Activated effector memory CD4-positive, alpha-beta T cell treated with Interleukin-2 at 50 U/mL for 16 hours (primary cell): ENCODE measurements around the gene FOLR2.
"Not testable (repeated sequence)": the region's sequence is repeated elsewhere in the genome, so short reads cannot be mapped to it uniquely, and the experiment has no call there.

Source experiments
- DNase-seq: peaks from one replicate; pipeline ENCODE4 v3.0.0-alpha.2; 2020

The FOLR2 gene

DNA sequence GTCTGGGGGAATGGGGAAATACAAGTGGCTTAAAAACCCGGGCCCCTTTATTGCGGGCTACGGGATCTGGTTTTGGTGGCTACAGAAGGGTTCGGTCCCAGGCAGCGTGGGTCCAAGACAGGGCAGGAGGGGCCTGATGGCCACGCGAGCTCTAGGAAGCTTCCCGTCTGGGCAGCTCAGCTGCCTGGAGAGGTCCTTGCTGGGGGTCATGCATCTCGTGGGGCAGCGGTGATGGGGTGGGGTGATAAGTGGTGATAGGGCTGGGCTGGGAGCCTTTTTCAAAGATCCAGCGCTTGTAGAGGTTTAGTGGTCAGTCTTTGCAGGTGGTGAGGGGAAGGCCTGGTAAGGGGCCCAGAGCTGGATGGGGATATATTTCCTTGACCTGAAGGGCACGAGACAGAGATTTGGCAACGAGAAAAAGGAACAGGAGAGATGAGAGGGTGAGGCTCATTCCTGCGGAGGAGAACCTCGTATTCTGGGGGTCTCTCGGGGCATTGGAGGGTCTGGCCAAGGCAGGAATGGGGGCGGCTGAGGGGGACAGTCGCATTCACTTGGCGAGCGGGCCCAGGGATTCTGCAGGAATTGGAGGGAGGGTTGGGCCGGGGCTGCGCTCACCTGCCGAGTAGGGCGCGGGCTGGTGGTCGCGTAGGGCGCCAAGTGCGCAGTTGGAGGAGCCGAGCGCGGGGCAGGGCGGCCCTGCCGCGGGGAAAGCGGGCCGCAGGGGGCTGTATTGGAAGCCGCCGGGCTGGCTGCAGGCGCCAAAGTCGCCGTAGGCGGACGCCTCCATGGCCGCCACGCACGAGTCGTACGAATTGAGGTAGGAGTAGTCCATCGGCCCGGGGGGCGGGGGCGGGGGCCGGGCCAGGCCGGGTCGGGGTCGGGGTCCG lies 26.8 kb downstream of the FOLR2 start:
- DNase-seq: no peak

DNA sequence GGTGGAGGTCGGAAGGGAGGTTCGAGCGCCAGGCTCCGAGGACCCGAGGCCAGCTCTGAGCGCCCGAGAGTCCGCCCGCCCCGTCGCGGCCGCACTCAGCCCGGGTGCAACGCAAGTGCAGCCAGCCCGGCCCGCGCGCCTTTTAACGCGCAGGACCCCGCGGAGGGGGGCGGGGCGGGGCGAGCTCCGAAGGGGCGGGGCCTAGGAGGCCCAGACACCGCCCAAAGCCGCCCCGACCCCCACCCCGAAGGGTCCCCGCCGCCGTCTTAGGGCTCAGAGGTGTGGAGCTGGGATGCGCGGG lies 27.4 kb downstream of the FOLR2 start, which contains the start of gene PHOX2A:
TSS of gene PHOX2A (minus strand) at position 117 of the 301 bp plus-strand sequence. CDS start 172 bp downstream, outside the sequence.
- DNase-seq: no peak

DNA sequence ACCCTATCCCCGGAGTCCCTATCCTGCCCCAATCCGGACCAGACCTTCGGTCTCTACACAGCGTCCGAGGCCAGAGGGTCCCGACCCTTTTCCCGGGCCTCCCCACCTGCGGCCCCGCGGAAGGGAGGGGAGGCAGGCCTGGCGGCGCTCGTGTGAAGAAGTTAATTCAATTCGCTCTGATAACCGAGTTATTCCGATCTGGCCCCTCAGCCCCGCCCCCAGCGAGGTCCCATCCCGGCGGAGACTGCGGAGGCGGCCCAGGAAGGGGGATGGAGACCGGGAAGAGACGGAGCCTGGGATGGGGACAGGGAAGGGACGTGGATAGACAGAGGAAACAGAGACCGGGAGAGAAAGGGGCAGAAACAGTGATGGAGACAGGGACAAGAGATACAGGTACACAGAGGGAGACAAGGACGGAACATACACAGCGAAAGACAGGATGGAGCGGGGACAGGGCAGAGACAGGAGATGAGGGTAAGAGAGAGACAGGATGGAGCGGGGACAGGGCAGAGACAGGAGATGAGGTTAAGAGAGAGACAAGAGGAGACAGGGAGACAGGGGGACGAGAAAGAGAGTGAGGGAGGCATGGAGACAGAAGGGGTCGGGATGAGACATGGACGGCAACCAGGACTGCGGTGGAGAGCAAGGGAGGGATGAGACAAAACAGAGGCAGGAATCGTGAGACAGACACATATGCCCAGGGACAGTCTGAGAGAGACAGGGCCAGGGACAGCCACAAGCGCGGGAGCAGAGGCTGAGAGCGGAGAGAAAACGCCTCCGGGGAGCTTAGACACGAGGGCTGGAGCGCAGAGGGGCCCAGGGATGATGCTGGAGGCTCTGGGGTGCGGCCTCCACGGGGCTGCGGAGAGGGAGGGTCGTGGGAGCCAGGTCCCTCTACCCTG lies 28.0 kb downstream of the FOLR2 start:
- no peak for DNase-seq

DNA sequence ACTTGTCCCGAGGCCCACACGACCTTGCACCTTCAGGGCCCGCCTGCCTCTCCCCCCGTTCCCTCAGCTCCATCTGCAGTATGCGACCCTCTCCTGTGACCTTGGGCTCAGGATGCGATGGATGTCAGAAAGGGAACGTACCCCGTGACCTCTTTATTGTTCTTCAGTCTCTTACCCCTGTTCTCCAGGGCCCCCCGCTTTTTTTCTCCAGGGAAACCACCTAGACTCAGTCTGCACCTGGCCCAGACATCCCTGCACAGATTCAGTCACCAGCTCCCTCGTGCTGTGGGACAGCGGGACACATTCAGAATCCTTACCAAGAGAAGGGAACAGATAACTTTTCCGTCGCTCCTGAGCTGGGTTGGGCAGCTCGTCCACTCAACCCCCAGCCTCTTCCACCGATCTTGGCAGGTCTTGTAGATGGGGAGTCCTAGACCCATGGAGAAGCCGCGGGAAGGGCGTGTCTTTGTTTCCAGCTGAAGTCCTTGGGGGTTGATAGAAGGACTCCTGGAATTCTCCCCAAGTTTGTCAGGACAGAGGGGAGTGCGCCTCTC lies 28.7 kb downstream of the FOLR2 start:
- no peak for DNase-seq

DNA sequence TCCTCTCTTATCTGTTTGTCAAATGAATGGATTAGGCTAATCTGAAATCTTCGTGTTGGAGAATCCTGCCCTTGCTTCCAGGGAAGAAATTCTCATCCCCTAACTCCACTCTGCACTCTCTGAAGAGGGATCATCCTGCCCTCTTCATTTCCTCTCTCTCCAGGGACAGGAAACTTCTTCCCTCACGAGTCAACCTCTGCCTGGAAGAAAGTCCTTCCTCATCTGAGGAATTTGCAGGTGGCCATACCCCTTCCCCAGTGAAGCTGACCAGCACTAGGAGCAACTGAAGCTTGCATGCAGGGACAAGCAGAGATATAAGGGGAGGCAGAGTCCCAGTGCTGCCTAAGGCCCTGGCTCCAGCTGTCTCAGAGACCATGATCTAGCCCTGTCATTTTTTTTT lies 31.0 kb downstream of the FOLR2 start:
- DNase-seq: no peak

DNA sequence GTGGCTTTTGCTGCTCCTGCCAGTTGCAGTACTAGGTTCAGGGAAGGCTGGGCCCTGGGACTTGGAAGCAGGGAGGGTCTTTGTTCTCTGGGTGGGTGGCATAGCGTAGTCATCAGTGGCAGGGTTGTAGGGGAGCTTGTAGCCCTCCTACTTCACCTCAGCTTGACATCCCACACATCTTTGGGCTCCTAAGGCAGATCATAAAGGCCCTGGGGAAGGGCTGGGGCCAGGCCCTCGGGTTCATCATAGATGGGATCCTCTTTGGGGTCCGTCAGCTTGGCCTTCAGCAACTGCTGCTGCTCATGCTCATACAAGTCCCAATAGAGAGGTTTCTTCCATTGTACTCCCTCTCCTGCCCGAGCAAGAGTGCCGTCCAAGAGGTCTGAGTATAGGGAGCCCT lies 33.4 kb downstream of the FOLR2 start:
- no peak for DNase-seq

DNA sequence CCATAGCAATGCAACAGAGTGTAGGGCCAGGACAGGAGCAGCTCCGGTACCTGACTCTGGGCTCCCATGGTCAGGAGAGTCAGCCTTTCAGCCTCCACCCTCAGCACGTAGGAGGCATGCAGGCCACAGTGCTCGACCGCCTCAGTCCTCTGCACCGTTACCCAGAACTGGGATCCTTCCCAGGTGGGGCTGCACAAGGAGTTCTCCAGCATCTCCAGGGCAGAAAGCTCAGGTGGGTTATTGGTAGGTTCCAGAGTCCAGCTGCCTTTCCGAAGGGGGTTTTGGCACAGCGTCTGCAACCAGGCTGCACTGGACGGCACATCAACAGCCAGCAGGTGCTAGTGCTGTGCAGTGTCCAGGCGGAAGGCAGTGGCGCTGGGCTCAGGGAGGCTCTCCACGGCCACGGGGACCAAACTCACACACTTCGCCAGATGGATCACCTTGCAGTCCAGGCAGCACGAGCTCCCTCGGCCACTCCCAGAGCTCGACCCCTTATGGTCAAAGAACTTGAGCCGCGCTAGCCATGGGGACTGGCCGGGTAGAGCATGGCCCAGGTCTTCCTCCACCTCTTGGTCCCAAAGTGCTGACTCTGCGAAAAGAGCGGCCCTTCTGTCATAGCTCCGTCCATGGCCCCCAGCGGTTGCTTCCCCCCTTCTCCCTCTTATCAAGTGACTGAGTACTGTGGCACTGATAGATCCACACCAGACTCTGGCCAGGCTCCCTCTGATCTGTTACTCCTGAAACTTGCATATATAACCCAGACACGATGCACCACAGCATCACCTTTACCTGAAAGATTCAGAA lies 34.3 kb downstream of the FOLR2 start:
- no peak for DNase-seq

DNA sequence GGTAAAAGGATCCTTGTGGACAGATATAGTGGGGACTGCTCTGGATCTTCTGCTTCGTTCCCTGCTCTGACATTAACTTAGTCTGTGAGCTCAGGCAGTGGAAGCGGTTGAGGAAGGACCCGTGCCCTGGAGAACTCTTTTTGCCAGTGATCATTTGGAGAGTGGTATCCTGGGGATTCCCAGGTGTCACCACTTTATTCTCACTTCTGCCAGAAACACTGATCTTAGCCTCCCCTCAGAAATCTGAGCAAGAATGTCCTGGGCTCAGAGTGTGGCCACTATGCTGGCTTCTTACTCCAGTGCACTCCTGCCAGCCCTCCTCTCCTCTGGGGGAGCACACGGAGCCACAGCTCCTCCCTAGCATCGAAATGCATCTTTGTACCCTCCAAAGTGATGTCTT lies 35.0 kb downstream of the FOLR2 start:
- no peak for DNase-seq

DNA sequence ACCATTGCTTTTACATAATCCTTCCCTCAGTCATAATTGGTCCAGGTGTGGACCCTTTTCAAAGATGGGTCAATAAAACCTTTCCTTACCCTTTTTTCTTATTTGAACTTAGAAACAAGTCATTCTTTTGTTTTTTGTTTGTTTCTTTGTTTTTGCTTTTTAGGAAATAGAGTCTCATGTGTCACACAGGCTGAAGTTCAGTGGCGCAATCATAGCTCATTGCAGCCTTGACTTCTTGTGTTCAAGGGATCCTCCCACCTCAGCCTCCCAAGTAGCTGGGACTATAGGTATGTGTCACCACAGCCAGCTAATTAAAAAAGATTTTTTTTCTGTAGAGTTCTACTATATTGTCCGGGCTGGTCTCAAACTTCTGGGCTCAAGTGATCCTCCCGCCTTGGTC lies 36.8 kb downstream of the FOLR2 start:
- no peak for DNase-seq

DNA sequence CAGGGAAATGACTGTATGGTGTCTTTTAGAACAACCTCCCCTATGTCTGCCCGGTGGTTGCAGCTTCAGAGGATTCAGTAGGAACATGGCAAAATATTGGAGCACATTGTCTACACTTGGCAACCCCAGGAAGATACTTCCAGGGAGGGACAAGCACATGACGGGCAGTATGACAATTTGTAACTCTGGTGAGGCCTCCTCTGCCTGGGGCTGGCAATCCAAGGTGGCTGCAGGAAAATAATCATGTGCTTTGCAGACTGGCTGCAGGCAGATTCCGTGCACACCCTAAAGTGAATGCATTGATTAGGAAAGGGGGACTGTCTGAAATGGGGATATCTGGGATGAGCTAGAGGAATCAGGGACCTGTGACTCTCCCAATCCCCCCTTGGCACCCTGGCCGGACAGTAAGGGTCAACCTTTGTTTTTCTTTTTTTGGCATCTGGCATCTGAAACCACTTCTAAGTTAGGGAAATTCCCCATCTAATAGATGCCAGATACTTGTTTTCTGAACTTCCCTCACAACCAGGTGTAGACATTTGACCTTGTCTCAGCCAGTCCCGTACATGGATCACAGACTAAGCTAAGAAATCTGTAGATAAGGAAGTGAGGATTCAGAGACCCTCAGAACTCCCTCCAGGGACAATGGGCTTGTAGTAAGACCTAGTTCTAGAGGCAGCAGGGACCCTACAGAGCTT lies 37.9 kb downstream of the FOLR2 start:
- DNase-seq: no peak

DNA sequence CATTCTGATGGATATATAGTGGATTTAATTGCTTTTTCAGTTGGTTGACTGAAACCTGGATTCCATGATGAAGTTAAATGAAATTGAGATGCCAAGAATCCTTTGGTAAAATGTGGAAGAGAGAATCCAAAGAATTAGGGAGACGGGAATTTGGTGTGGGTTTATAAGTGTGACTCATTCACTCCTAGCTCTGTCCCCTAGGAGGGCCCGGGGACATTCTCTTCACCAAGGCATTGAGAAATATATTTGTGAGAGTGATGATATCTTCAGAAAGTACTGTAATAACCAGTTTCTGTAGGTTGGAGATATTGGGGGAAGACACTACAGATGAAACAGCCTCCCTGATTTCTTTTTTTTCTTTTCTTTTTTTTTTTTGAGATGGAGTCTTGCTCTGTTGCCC lies 41.0 kb downstream of the FOLR2 start:
- no peak for DNase-seq

DNA sequence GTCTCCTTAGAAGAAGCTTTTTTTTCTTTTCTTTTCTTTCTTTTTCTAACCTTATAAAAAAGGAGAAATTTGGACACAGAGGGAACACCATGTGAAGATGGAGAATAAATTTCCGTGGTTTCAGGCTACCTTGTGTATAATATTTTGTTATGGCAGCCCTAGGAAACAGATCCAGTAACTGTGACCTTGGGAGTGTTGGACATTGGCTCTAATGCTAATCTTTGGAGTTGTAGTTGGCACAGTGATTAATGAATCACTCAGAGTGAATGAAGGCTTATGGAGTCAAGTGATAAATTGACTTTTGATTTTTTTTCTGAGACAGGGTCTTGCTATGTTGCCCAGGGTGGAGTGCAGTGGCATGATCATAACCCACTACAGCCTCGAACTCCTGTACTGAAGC lies 42.9 kb downstream of the FOLR2 start:
- DNase-seq: no peak

DNA sequence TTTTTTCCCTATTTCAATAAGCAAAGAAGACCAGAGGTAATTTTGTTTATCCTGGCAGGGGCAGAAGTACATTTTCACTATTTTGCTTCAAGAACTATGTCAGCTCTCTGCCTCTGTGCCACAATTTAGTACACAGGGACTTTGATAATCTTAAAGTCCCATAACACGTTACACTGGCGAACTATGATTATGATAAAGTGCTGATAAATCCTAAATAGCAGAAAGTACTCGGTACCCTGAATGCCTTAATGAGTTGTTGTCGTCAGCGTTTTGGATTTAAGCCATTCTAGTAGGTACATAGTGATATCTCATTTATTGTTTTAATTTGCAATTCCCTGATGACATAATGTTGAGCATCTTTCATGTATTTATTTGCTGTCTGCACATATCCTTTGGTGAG lies 44.0 kb downstream of the FOLR2 start:
- no peak for DNase-seq

DNA sequence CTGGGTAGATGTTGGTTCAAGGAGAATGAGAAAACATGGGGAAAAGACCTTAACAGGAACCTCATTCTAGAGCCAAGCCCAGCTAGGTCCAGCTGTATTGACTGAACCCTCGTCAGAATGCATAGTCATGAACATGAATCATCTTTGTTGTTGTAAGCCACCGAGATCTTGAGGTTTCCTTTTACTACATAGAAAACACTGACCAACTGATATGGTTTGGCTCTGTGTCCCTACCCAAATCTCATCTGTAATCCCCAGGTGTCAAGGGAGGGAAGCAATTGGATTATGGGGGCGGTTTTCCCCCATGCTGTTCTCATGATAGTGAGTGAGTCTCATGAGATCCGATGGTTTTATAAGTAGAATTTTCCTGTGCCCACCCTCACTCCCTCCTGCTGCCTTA lies 46.8 kb downstream of the FOLR2 start:
- DNase-seq: no peak

DNA sequence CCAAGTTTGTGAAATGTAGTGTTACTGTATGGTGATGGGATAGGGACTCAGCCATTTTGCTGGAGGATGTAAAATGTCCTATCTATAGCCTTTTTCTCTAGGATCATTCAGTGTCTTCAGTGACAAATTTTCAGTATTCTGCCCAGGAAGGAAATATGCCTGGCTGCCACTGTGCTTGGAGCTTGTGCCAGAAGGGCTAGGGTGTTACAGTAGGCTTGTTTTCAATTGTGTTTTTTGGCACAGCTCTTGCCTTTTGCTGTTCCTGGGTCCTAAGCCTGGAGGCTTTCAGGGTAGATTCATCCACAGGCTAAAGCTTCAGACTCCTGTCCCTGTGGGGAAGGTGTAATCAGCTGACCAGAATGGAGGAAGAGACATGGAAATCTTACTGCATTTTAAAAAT lies 49.4 kb downstream of the FOLR2 start:
- no peak for DNase-seq

DNA sequence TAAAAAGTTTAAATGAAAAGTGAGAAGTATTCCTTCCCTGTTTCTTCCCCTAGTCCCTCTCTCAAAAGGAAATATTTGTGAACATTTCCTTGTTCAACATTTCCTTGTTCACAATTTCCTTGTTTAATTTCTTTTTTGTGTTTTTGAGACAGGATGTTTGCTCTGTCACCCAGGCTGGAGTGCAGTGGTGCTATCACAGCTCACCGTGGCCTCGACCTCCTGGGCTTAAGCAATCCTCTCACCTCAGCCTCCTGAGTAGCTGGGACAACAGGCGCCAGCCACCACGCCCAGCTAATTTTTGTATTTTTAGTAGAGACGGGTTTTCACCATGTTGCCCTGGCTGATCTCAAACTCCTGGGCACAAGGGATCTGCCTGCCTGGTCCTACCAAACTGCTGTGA lies 50.4 kb downstream of the FOLR2 start:
- not testable (repeated sequence) for DNase-seq

DNA sequence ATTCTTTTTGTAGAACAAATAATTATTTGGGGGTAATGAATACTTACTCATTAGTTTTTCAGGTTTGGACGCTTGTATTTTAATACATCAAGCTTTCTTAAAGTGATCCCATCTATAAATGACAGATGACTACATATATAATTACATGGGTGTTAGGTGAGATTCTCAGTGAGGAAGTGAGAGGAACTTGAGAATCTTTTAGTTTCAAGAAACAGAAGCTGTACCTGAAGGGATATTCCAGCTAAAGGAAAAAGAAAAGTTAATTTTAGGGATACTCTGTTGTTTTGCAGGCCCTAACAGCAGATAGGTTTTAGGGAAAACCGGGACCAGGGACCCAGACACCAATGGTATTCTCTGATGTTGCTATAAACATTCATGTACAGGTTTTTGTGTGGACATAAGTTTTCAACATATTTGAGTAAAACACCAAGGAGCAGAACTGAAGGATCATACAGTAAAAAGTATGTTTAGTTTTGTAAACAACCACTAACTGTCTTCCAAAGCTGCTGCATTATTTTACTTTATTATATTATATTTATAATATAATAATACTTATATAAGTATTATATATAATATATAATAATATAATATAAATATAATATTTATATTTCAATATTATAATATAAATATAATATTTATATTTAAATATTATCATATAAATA lies 51.5 kb downstream of the FOLR2 start:
- no peak for DNase-seq
